C4-2B (cell line): Measurements from ENCODE around the gene SASH1.
"Not testable (repeated sequence)": the region's sequence is repeated elsewhere in the genome, so short reads cannot be mapped to it uniquely, and the experiment has no call there.

ENCODE experiments used
- H3K27ac ChIP-seq: fragments of 450-650 bp; 2 replicates; pipeline ENCODE4 v1.5.1; 2017
- ZFX ChIP-seq: fragments of 450-650 bp; IDR thresholded peaks from 2 replicates; pipeline ENCODE4 v1.6.1; 2017
- TF ChIP-seq, protein P1 (sequence below): fragments of 450-650 bp; conservative IDR thresholded peaks from 2 replicates; pipeline ENCODE4 v1.5.1; 2017; ENCODE audit warnings: mild to moderate bottlenecking

SASH1 gene

DNA sequence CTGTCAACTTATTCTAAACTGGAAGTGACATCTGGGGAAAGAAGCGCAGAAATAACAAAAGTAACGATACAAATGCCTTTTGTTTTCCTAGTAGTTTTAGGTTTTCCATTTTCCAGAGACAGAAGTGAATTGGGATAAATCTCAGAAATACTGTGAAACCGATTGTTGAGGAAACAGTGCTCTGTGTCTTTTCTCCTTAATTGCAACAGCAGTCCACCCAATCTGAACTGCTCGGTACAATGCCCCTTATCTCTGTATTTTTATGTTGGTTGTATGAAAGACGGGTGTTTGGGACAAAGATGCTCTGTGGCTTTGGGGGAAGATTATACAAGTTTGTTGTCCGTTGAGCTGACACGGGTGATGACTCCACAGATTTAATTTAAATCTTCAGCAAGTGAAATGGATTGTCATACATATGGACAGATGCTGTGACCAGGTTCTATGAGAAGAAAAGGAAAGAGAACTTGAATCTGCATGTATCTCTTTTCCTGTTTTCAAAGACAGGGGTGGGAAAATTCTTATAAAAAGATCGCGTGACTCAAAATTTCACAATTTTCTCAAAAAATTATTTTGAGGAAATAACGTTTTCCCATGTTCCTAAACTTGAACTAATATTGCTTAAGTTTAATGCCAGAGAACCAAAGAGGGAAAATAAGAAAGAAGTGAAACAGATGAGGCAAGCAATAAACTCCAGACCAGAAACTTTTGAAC lies 41.2 kb downstream of the SASH1 start:
- TF ChIP-seq, protein P1, sequence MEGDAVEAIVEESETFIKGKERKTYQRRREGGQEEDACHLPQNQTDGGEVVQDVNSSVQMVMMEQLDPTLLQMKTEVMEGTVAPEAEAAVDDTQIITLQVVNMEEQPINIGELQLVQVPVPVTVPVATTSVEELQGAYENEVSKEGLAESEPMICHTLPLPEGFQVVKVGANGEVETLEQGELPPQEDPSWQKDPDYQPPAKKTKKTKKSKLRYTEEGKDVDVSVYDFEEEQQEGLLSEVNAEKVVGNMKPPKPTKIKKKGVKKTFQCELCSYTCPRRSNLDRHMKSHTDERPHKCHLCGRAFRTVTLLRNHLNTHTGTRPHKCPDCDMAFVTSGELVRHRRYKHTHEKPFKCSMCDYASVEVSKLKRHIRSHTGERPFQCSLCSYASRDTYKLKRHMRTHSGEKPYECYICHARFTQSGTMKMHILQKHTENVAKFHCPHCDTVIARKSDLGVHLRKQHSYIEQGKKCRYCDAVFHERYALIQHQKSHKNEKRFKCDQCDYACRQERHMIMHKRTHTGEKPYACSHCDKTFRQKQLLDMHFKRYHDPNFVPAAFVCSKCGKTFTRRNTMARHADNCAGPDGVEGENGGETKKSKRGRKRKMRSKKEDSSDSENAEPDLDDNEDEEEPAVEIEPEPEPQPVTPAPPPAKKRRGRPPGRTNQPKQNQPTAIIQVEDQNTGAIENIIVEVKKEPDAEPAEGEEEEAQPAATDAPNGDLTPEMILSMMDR: no peak
- no peak for TF ChIP-seq ZFX
- H3K27ac ChIP-seq: no peak overlapping the region

GRCh38 chr6:148385379-148385778 lies 42.7 kb downstream of the SASH1 start:
- H3K27ac ChIP-seq: no peak overlapping the region
- TF ChIP-seq ZFX: no peak
- TF ChIP-seq, protein P1: no peak

GRCh38 chr6:148388521-148388920 lies 45.9 kb downstream of the SASH1 start:
- no peak overlapping the region for H3K27ac ChIP-seq
- TF ChIP-seq ZFX: no peak
- TF ChIP-seq, protein P1: no peak

GRCh38 chr6:148389086-148389485 lies 46.4 kb downstream of the SASH1 start:
- no peak for TF ChIP-seq ZFX
- TF ChIP-seq, protein P1: no peak
- H3K27ac ChIP-seq: no peak overlapping the region

DNA sequence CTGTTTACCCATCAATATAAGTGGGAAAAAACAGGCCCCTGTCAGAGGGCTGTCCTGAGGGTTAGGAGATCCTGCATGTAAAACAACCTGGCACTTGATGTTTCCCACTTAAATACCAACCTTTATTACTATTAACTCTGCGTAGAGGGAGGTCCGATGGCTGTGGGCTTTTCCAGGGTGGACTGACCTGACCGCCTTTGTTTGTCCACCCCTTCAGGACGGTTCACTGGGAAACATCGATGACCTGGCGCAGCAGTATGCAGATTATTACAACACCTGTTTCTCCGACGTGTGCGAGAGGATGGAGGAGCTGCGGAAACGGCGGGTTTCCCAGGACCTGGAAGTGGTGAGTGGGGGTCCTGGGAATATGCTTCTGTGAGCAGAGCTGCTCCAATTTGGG lies 47.3 kb downstream of the SASH1 start:
- H3K27ac ChIP-seq: no peak overlapping the region

GRCh38 chr6:148392127-148392526 lies 49.5 kb downstream of the SASH1 start:
- H3K27ac ChIP-seq: not testable (repeated sequence)

More for the DNA sequence above, 47.3 kb downstream of the SASH1 start:
- TF ChIP-seq, protein P1: no peak
- TF ChIP-seq ZFX: no peak

DNA sequence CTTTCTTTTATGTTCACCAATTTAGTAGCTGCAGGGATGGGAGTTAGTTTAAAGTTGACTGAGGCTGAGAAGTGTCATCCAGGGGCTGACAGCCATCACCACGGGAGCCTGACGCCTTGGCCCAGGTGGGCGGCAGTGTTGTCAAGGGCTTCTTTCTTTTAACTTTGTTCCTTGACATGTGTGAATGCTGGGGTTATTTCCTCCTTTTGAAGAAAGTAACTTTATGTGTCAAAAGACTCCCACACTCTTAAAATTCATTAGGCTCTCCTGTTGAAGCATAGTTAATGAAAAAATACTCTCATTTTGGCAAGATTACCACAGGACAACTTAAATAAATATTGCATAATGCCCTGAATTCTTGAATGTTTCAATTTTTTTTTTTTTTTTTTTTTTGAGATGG lies 50.0 kb downstream of the SASH1 start:
- TF ChIP-seq, protein P1: no peak
- TF ChIP-seq ZFX: no peak
- no peak overlapping the region for H3K27ac ChIP-seq

GRCh38 chr6:148395583-148396101 lies 53.0 kb downstream of the SASH1 start:
- H3K27ac ChIP-seq: no peak overlapping the region
- TF ChIP-seq, protein P1: no peak
- TF ChIP-seq ZFX: no peak
